CD4-positive, alpha-beta T cell treated with Interleukin-12 subunit alpha and Interleukin-12 subunit beta, for 1 hour (primary cell): ENCODE results near the gene LRP2BP.
"Not testable (repeated sequence)": the region's sequence is repeated elsewhere in the genome, so short reads cannot be mapped to it uniquely, and the experiment has no call there.

Source experiments
- DNase-seq: peaks from one replicate; pipeline ENCODE4 v3.0.0-alpha.2; 2020

LRP2BP gene

DNA sequence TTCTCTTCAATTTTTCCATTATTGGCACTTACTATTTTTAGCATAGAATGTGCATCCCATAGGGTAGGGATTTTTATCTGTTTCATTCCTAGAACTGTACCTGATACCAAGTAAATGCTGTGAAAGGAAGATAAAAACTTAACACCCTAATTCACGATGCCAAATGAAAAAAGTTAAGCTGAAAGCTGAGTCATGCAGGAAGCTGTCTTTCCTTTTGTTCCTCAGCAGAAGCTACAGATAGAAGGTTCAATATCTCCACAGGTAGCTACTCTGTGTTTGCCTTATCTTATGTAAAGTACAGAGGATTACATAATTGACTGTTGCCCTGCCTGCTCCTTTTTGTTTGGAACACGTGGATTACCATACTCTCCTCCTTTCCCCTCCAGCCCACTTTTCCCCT, 77.0 kb downstream of the LRP2BP start:
- no peak for DNase-seq

DNA sequence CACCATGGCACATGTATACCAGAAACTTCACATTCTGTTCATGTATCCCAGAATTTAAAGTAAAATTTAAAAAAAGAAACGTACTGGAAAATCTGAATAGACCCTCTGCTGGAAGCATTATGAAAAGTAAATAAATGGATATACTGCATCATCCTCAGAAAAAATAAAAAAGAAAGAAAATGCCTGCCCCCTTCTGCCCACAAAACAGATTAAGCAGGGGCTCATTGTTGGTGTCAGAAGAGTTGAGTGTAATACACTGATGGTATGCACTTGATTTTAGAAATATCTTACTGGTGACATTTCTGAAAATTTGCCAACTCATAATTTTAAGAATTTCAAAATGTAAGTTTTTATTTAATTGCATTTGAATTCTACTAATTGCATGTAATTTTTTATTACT, 77.8 kb downstream of the LRP2BP start:
- DNase-seq = no peak

DNA sequence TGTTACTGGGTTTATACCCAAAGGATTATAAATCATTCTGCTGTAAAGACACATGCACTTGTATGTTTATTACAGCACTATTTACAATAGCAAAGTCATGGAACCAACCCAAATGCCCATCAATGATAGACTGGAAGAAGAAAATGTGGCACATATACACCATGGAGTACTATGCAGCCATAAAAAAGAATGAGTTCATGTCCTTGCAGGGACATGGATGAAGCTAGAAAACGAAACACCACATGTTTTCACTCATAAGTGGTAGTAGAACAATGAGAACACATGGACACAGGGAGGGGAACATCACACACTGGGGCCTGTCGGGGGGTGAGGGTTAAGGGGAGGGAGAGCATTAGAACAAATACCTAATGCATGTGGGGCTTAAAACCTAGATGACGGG, 78.3 kb downstream of the LRP2BP start:
- DNase-seq = not testable (repeated sequence)
